HG02885 (cell line): ENCODE results near the gene TAF4B.
"Not testable (repeated sequence)": the region's sequence is repeated elsewhere in the genome, so short reads cannot be mapped to it uniquely, and the experiment has no call there.

Experiments used
- ATAC-seq: cut with Tn5 transposase; IDR thresholded peaks from one replicate; pipeline ENCODE4 v1.9.1; 2021; ENCODE audit warnings: mild to moderate bottlenecking; ENCODE audit not compliant: unreplicated experiment, poor library complexity

The TAF4B gene

GRCh38 chr18:26370037-26370436 is 143.8 kb downstream of the TAF4B start:
- ATAC-seq, result no peak

- ATAC-seq, result no peak
Measured at GRCh38 chr18:26376105-26376504, 149.9 kb downstream of the TAF4B start.

GRCh38 chr18:26378701-26379100 is 152.5 kb downstream of the TAF4B start:
- ATAC-seq, result no peak

- ATAC-seq, result not testable (repeated sequence)
Measured at GRCh38 chr18:26381555-26381954, 155.3 kb downstream of the TAF4B start.

GRCh38 chr18:26383454-26384270 is 157.4 kb downstream of the TAF4B start:
- peak; percentile 93 for ATAC-seq

- no peak for ATAC-seq
Measured at GRCh38 chr18:26386002-26386401, 159.8 kb downstream of the TAF4B start.

- ATAC-seq, result no peak
Measured at GRCh38 chr18:26386441-26386840, 160.2 kb downstream of the TAF4B start.

- no peak for ATAC-seq
Measured at GRCh38 chr18:26394047-26394654, 167.9 kb downstream of the TAF4B start.

- ATAC-seq, result peak; percentile 77
Measured at GRCh38 chr18:26397019-26397418, 170.8 kb downstream of the TAF4B start.

GRCh38 chr18:26403491-26403890 is 177.2 kb downstream of the TAF4B start:
- no peak for ATAC-seq

GRCh38 chr18:26405190-26405801 is 179.1 kb downstream of the TAF4B start:
- ATAC-seq, result peak; percentile 75

GRCh38 chr18:26406324-26406723 is 180.1 kb downstream of the TAF4B start:
- ATAC-seq, result no peak

- ATAC-seq, result no peak
Measured at GRCh38 chr18:26406854-26407517, 180.7 kb downstream of the TAF4B start.

- no peak for ATAC-seq
Measured at GRCh38 chr18:26407736-26408601, 181.7 kb downstream of the TAF4B start.

- no peak for ATAC-seq
Measured at GRCh38 chr18:26409091-26409490, 182.8 kb downstream of the TAF4B start.

- ATAC-seq, result no peak
Measured at GRCh38 chr18:26414901-26415440, 188.7 kb downstream of the TAF4B start.

GRCh38 chr18:26415631-26416030 is 189.4 kb downstream of the TAF4B start:
- ATAC-seq, result no peak

GRCh38 chr18:26416652-26417150 is 190.5 kb downstream of the TAF4B start:
- ATAC-seq, result no peak

- ATAC-seq, result no peak
Measured at GRCh38 chr18:26417190-26417589, 190.9 kb downstream of the TAF4B start.
